Common myeloid progenitor, CD34-positive (primary cell): ENCODE results near the gene TENT4B.
A peak's percentile ranks its signal among the peaks of the same experiment; 100 is the strongest.

Experiments used
- CTCF ChIA-PET: fragments of 350-600 bp; sonication (Branson Sonifier 250); formaldehyde crosslinking; loops from one replicate; lab custom pipeline; 2021; ENCODE audit warnings: antibody characterized with exemption; lab: Charles Lee
- POLR2A ChIA-PET: fragments of 350-600 bp; sonication (Branson Sonifier 250); formaldehyde crosslinking; loops from one replicate; lab custom pipeline; 2021; ENCODE audit warnings: antibody characterized with exemption; lab: Charles Lee
- DNase-seq, 3 donors: peaks; one replicate each; pipeline versions ENCODE4 v3.0.0 to v3.0.0-alpha.2; 2013
- H3K27ac ChIP-seq, 2 experiments: 1 replicate in 1 of 2; 2 replicates in 1 of 2; pipeline ENCODE4 v1.7.0; 2013; ENCODE audit warnings: inconsistent platforms in 2 of 2, low read length in 2 of 2, mild to moderate bottlenecking in 2 of 2, low read depth in 1 of 2, moderate library complexity in 1 of 2; ENCODE audit not compliant: severe bottlenecking in 2 of 2, insufficient read depth in 1 of 2, poor library complexity in 1 of 2
- H3K27me3 ChIP-seq, 5 experiments: replicated peaks in 2 of 5; 1 replicate in 3 of 5; 2 replicates in 2 of 5; pipeline versions ENCODE4 v1.6.1 to v1.7.0; 2013; ENCODE audit warnings: low read length in 4 of 5, mild to moderate bottlenecking in 2 of 5, moderate library complexity in 2 of 5, inconsistent platforms in 1 of 5; ENCODE audit not compliant: insufficient read depth in 5 of 5, control insufficient read depth in 4 of 5
- H3K36me3 ChIP-seq, 4 experiments: 1 replicate in 2 of 4; 2 replicates in 2 of 4; pipeline versions ENCODE4 v1.6.1 to v1.7.0; 2013; ENCODE audit warnings: low read length in 3 of 4, control low read depth in 1 of 4, mild to moderate bottlenecking in 1 of 4; ENCODE audit not compliant: control insufficient read depth in 4 of 4, insufficient read depth in 4 of 4
- H3K4me1 ChIP-seq, 4 experiments: 1 replicate in 3 of 4; 2 replicates in 1 of 4; pipeline versions ENCODE4 v1.6.1 to v1.7.1; 2013; ENCODE audit warnings: low read length in 3 of 4, mild to moderate bottlenecking in 3 of 4, control low read depth in 1 of 4, inconsistent platforms in 1 of 4, moderate library complexity in 1 of 4; ENCODE audit not compliant: control insufficient read depth in 4 of 4, insufficient read depth in 4 of 4; ENCODE audit errors: control extremely low read depth in 1 of 4
- H3K4me3 ChIP-seq, 7 experiments: 1 replicate in 4 of 7; 2 replicates in 3 of 7; pipeline versions ENCODE4 v1.5.1 to v1.7.0; 2013; ENCODE audit warnings: mild to moderate bottlenecking in 7 of 7, low read length in 6 of 7, moderate library complexity in 6 of 7, inconsistent platforms in 2 of 7, low read depth in 2 of 7, control low read depth in 1 of 7; ENCODE audit not compliant: insufficient read depth in 4 of 7, control insufficient read depth in 1 of 7; ENCODE audit errors: extremely low read depth in 1 of 7
- H3K9me3 ChIP-seq, 5 experiments: 1 replicate in 4 of 5; 2 replicates in 1 of 5; pipeline versions ENCODE4 v1.6.1 to v1.7.1; 2013; ENCODE audit warnings: low read length in 4 of 5, mild to moderate bottlenecking in 2 of 5, inconsistent platforms in 1 of 5, low read depth in 1 of 5, moderate library complexity in 1 of 5; ENCODE audit not compliant: control insufficient read depth in 4 of 5, insufficient read depth in 2 of 5; ENCODE audit errors: control extremely low read depth in 1 of 5
- WGBS: methylation state at CpG from one replicate; pipeline ENCODE4 v1.1.5; 2013; ENCODE audit not compliant: insufficient coverage; 5-methylcytosine and 5-hydroxymethylcytosine counted together

TENT4B gene

DNA sequence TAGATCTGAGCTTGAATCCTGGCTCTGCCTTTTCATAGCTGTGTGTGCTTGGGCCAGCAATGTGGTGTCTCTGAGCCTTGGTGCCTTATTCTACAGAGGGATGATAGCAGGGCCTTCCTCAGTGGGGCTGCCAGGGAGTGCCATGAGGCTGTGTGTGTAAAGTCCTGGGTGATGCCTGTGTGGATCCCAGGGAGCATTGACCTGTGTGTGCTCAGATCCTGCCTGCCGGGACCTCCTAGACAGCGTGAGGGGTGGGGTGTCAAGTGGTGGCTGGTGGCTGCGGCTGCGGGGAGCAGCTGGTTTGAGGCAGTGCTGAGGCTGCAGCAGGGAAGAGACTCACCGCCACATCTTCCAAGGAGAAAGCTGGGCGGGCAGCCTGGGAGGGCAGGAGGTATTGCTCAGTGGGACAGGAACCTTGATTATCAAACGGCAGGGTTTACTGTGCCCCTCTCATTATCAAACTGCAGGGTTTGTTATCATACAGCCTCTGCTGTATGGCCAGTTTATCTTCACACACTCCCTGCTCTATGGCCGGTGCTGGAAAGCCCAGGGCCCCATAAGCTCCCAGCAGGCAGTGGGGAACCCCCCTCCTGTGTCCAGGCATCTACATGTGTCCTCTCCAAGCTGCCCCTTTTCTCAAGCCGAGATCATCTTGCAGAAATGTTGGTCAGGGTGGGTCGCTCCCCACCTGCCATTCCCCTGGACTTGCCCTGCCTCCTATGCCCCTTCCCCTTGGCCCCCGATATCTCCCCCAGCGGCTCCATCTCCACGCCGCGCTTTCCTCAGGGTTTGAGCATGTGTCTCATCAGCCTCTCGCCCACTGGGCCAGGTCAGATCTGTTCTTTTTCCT, 110.2 kb downstream of the TENT4B start:
- WGBS: 89% methylated on average over 15 of the region's 16 CpGs
- peaks cover 7 to 88% (median 71%) of the 10 kb centered on the region in 4 experiments for H3K4me1 ChIP-seq
- H3K27me3 ChIP-seq: no peaks in the 10 kb centered on the region
- H3K9me3 ChIP-seq: no peaks in the 10 kb centered on the region
- DNase-seq: peak in 1 of 3 donors; percentile 53
- ChIA-PET CTCF (interaction anchor here (0.8 to 20.0 kb wide), 6 partner anchors 10 to 109 kb away, joined by 3 to 274 read pairs (median 4); no protein-coding TSS in a partner anchor), POLR2A (interaction anchor here (0.5 to 1.5 kb wide), 2 partner anchors 11 to 305 kb away, joined by 3 to 4 read pairs; no protein-coding TSS in a partner anchor)
- H3K27ac ChIP-seq: peak overlapping the region in 1 of 2 experiments; percentile 50
- no peak overlapping the region for H3K4me3 ChIP-seq
- no peaks in the 10 kb centered on the region for H3K36me3 ChIP-seq

DNA sequence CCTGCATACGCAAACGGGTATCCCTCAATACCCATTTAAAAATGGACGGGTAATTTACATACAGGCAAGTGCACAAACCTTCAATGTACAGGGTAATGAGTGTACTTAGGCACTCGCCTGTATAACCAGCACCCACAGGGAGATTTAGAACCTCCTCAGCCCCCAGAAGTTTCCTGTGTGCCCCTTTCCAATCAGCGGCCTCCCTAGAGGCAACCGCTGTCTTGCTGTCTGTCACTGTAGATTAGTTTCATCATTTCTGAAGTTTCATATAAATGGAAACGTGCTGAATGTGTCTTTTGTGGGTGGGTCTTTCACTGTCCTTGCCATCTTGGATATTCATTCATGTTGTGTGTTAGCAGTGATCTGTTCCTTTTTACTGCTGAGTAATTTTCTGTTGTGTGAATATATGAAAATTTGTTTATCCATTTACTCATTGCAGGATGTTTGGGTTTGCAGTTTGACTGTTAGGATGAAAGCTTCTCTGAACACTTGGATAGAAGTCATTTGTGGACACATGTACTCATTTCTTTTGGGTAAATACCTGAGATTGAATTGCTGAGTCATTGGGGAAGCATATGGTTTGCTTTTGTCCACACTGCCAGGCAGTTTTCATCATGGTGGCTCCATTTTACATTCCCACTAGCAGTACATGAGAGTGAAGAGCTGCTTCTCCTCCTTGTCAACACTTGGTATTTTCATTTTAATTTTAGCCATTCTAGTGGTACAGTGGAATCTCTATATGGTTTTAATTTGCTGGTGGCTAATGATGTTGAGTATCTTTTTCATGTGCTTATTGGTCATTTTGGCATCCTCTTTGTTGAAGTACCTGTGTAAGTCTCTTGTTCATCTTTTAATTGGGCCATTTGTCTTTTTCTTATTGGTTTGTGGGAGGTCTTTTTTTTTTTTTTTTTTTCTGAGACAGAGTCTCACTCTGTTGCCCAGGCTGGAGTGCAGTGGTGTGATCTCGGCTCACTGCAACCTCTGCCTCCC, 111.1 kb downstream of the TENT4B start:
- H3K27me3 ChIP-seq: no peaks in the 10 kb centered on the region
- H3K36me3 ChIP-seq: no peaks in the 10 kb centered on the region
- H3K9me3 ChIP-seq: no peaks in the 10 kb centered on the region
- ChIA-PET CTCF (interaction anchor here (1.0 to 20.0 kb wide), 3 partner anchors 9 to 61 kb away, joined by 4 to 274 read pairs (median 82); no protein-coding TSS in a partner anchor), POLR2A (interaction anchor here (0.5 to 1.5 kb wide), 2 partner anchors 10 to 306 kb away, joined by 3 to 4 read pairs; no protein-coding TSS in a partner anchor)
- peak in 2 of 3 donors; percentile 61 to 72 for DNase-seq
- H3K4me1 ChIP-seq: peaks cover 7 to 92% (median 73%) of the 10 kb centered on the region in 4 experiments
- no peak overlapping the region for H3K4me3 ChIP-seq
- peak overlapping the region in 1 of 2 experiments; percentile 50 for H3K27ac ChIP-seq
- 92% methylated on average over 2 of the region's 8 CpGs for WGBS

- Histone ChIP-seq H3K27me3 (no peaks in the 10 kb centered on the region), H3K4me1 (peaks cover 7 to 91% (median 68%) of the 10 kb centered on the region in 4 experiments), H3K9me3 (no peaks in the 10 kb centered on the region), H3K4me3 (no peak overlapping the region), H3K27ac (peak overlapping the region in 1 of 2 experiments; percentile 60), H3K36me3 (peaks cover 0 to 2% (median 0%) of the 10 kb centered on the region in 4 experiments)
- peak; percentile 52 to 61 (median 56) for DNase-seq
- 14% methylated on average over 1 of the region's 2 CpGs for WGBS
- ChIA-PET CTCF (interaction anchor here (0.9 to 20.0 kb wide), 8 partner anchors 8 to 50 kb away, joined by 3 to 274 read pairs (median 4); no protein-coding TSS in a partner anchor), POLR2A (interaction anchor here (0.9 to 1.2 kb wide), 2 partner anchors 10 to 15 kb away, joined by 3 to 6 read pairs; no protein-coding TSS in a partner anchor)
Measured at GRCh38 chr16:50265260-50265659, 112.2 kb downstream of the TENT4B start.

- 83% methylated on average over 4 of the region's 10 CpGs for WGBS
- POLR2A ChIA-PET: interaction anchor here (0.9 to 2.2 kb wide), 4 partner anchors 9 to 48 kb away, joined by 3 to 16 read pairs (median 4); no protein-coding TSS in a partner anchor
- H3K27me3 ChIP-seq: no peaks in the 10 kb centered on the region
- DNase-seq: no peak
- no peaks in the 10 kb centered on the region for H3K9me3 ChIP-seq
- peaks cover 0 to 8% (median 2%) of the 10 kb centered on the region in 4 experiments for H3K36me3 ChIP-seq
- CTCF ChIA-PET: interaction anchor here (0.7 to 20.0 kb wide), 11 partner anchors 7 to 49 kb away, joined by 3 to 274 read pairs (median 3); no protein-coding TSS in a partner anchor
- H3K4me3 ChIP-seq: peak overlapping the region in 4 of 7 experiments; percentile 64 to 74 (median 66)
- H3K4me1 ChIP-seq: peaks cover 7 to 97% (median 68%) of the 10 kb centered on the region in 4 experiments
- H3K27ac ChIP-seq: peak overlapping the region in 1 of 2 experiments; percentile 60
Measured at GRCh38 chr16:50265716-50266336, 112.7 kb downstream of the TENT4B start.

DNA sequence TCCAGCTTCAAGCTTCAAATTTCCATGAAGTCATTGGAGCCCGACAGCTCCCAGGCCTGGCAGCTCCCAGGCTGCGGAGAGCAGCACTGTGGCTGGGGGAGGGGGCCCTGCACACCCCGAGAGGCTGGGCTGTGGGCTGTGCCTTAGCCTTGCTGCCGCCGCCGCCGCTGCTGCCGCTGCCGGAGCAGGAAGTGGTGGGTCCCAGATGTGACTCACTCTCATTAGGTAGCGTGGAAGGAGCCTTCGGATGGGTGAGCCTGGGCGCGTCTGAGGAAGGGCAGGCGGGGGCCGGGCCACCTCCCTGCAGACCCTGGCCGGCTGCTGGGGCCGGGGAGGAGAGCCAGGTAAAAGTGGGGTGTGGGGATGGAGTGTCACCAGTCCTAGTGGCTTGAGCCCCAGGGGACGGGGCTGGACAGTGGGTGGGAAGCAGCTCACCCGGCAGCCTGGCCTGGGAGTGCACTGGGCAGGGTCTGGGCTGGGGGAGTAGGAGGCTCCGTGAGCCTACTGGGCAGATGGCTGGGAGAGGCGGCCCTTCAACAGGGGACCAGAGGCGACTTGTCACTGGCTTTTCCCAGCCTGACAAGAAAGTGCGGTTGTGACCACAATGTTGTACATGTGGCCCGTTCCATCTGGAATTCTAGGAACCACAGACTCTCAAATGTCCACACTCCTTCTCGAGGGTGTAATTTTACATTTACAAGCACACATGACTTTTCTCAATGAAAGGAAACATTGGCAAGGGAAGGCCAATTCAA, 113.4 kb downstream of the TENT4B start, which contains the start of gene ADCY7:
Gene ADCY7 (plus strand): TSS at position 215 of the 755 bp plus-strand sequence. CDS start 21,629 bp downstream, outside the sequence.
- Histone ChIP-seq H3K4me3 (peak within 1 kb of the TSS; percentile 36 to 74 (median 64)), H3K36me3 (peaks cover 0 to 15% (median 2%) of the 10 kb centered on the region in 4 experiments), H3K27ac (peak within 1 kb of the TSS; percentile 33 to 86), H3K4me1 (peaks cover 7 to 98% (median 68%) of the 10 kb centered on the region in 4 experiments), H3K27me3 (no peaks in the 10 kb centered on the region), H3K9me3 (no peaks in the 10 kb centered on the region)
- DNase-seq: peak; percentile 73 to 94 (median 85)
- WGBS: under 1% methylated on average over 13 of the region's 25 CpGs
- CTCF ChIA-PET: interaction anchor here (0.7 to 20.0 kb wide), 8 partner anchors 6 to 43 kb away, joined by 3 to 274 read pairs (median 3); no protein-coding TSS in a partner anchor
- POLR2A ChIA-PET: interaction anchor here (0.9 to 2.2 kb wide), 4 partner anchors 8 to 47 kb away, joined by 3 to 16 read pairs (median 4); no protein-coding TSS in a partner anchor
